ENCODE data around the gene CCNL1. TPM values are rescaled to one million over a fixed set of nuclear protein-coding genes. Genes with fewer than 3 reads are reported as not detected.

Gene CCNL1
- total and polyA plus RNA-seq, 7 donors: 21.8 to 55.5 (median 34.5) TPM

DNA sequence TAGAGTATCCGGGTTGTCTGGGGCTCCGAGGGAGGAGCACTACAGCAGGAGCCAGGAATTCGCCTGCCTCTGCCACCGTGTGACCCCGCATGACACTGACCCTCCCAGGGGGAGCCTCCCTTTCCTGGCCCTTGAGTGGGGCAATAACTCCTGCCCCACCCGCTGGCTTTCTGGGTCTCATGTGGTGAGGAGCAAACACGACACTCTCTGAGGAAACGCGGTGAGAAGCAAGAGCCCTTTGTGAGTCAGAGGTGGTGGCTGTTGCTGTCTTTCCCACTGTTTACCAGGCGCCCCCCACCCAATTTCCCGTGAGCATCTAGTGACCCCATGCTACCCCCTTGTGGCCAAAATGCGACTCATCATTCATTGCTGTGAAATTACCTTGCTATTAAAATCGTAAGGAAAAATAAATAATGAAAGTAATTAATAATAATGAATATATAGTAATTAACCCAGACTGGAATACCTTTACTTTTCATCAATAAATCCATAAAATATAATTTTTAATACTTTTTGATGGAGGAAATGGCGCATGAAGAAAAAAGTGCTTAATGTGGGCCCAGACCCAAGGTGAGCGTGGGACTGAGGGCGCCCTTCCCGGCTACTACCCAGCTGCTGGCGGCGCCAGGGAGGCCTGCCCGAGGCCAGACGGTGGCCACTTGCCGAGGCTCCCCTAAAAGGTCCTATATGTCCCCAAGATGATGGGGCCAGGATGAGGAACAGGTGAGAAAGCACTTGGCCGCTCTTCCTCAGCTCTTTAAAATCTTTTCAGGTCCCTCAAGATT, 29.3 kb downstream of the CCNL1 start:
- intact Hi-C loops (cut with DNase I): loop anchor here (2.0 to 10.0 kb wide), 3 partner anchors 42 to 456 kb away; partner anchors contain the start of genes LEKR1 (in 1 of the 2) and TIPARP (in 1 of the 2)
- 12 to 20% (median 14%) methylated on average over 23 of the region's 23 CpGs for WGBS, 3 donors
- ATAC-seq: peak; percentile 52 to 72 (median 61)
- peak; percentile 60 for TF ChIP-seq CTCF (IDR thresholded peaks at IDR 0.05)
- peak overlapping the region; percentile 74 for H3K27ac ChIP-seq
- no peaks in the 10 kb centered on the region for H3K36me3 ChIP-seq (ENCODE audit: insufficient read depth in 1 of 2, low read depth in 1 of 2)
- H3K4me1 ChIP-seq: peaks cover 40% of the 10 kb centered on the region
- no peaks in the 10 kb centered on the region for H3K27me3 ChIP-seq (ENCODE audit: insufficient read depth in 3 of 3, low read length in 2 of 3)
- peak overlapping the region; percentile 45 for H3K4me3 ChIP-seq
- H3K9me3 ChIP-seq: no peaks in the 10 kb centered on the region
- DNase-seq: peak; percentile 61 to 83

- intact Hi-C loops (cut with DNase I): loop anchor here (2.0 to 10.0 kb wide), 3 partner anchors 41 to 455 kb away; partner anchors contain the start of genes LEKR1 (in 1 of the 2) and TIPARP (in 1 of the 2)
- Histone ChIP-seq H3K4me1 (peaks cover 40% of the 10 kb centered on the region), H3K9me3 (no peaks in the 10 kb centered on the region), H3K36me3 (ENCODE audit: insufficient read depth in 1 of 2, low read depth in 1 of 2) (no peaks in the 10 kb centered on the region), H3K27ac (peak overlapping the region; percentile 74), H3K27me3 (ENCODE audit: insufficient read depth in 3 of 3, low read length in 2 of 3) (no peaks in the 10 kb centered on the region), H3K4me3 (peak overlapping the region; percentile 45)
- peak in 3 of 4 donors; percentile 1 to 10 (median 4) for ATAC-seq
- no peak for TF ChIP-seq CTCF (IDR thresholded peaks at IDR 0.05)
- DNase-seq: no peak
- 46 to 55% (median 49%) methylated on average over 20 of the region's 20 CpGs for WGBS, 3 donors
Measured at GRCh38 chr3:157129803-157130466, 30.0 kb downstream of the CCNL1 start.

GRCh38 chr3:157128771-157129681, 30.9 kb downstream of the CCNL1 start:
- WGBS, 3 donors: 72 to 75% (median 74%) methylated on average over 14 of the region's 14 CpGs
- Histone ChIP-seq H3K4me3 (no peak overlapping the region), H3K4me1 (peaks cover 34% of the 10 kb centered on the region), H3K36me3 (ENCODE audit: insufficient read depth in 1 of 2, low read depth in 1 of 2) (no peaks in the 10 kb centered on the region), H3K9me3 (no peaks in the 10 kb centered on the region), H3K27ac (peak overlapping the region; percentile 74), H3K27me3 (ENCODE audit: insufficient read depth in 3 of 3, low read length in 2 of 3) (no peaks in the 10 kb centered on the region)
- peak in 1 of 2 donors; percentile 55 for DNase-seq
- no peak for TF ChIP-seq CTCF (IDR thresholded peaks at IDR 0.05)
- ATAC-seq: no peak
- intact Hi-C loops (cut with DNase I): no loop called here

DNA sequence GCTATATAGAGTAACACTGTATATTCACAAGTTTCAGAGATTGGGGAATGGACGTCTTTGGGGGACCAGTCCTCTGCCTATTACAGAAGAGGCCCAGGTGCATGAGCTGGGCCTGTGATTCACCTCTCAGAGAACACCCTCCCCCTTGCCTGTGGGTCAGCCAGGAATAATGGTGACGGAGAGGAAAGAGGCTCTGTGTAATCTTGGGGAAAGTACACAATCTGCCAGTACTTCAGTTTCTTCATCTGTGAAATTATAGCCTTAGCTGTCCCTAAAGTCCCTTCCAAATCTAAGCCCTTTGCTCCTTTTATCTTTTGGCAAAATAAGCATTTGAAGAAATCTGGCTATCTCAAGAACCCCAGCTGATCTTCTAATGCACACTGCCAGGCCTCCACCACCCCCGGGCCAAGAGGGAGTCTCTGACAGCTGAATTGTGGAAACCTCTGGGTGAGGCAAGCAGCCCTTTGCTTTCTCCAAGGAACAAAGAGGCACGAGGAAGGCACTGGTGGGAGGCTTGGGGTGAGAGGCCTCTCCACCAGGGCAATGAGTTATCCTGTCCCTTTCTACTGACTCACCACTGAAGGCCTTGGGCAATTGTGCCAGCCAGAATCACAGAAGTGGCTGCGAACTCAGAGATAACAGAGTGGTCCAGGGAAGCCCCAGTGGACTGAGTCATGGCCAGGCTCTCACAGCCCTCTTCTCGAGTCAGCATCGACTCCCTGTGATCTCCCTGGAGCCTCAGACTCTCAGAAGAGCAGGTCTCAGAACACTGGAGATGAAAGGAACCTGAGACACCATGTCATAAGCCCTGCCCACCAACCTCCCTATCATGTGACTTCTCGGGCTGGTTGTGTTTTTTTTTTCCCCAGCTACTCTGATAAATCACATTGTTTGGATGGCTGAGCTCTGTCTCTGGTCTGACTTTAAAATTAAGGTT, 31.8 kb downstream of the CCNL1 start:
- Histone ChIP-seq H3K4me1 (peaks cover 25% of the 10 kb centered on the region), H3K4me3 (no peak overlapping the region), H3K9me3 (no peaks in the 10 kb centered on the region), H3K27ac (peak overlapping the region; percentile 40), H3K27me3 (ENCODE audit: insufficient read depth in 3 of 3, low read length in 2 of 3) (no peaks in the 10 kb centered on the region), H3K36me3 (ENCODE audit: insufficient read depth in 1 of 2, low read depth in 1 of 2) (no peaks in the 10 kb centered on the region)
- TF ChIP-seq CTCF (IDR thresholded peaks at IDR 0.05): no peak
- intact Hi-C loops (cut with DNase I): no loop called here
- ATAC-seq (peak; percentile 22 to 62 (median 50)), DNase-seq (peak; percentile 51 to 58)
- 56 to 67% (median 65%) methylated on average over 8 of the region's 8 CpGs for WGBS, 3 donors

Measured in psoas muscle (tissue), 8 donors.